ENCODE data around the gene SMIM20. TPM values are rescaled to one million over a fixed set of nuclear protein-coding genes. Genes with fewer than 3 reads are reported as not detected.

SMIM20 gene
- total RNA-seq, 2 donors from 2014 or later: 0.99 to 21.5 TPM

GRCh38 chr4:25879091-25879584, 34.9 kb upstream of the SMIM20 start:
- peaks cover 2% of the 10 kb centered on the region for H3K4me1 ChIP-seq
- no peaks in the 10 kb centered on the region for H3K27me3 ChIP-seq
- no peak overlapping the region for H3K4me3 ChIP-seq
- H3K27ac ChIP-seq: no peak overlapping the region
- DNase-seq (no peak), ATAC-seq (no peak)
- intact Hi-C loops (cut with DNase I): no loop called here
- WGBS, 2 donors: 74 to 83% methylated on average over 9 of the region's 9 CpGs
- H3K36me3 ChIP-seq (replicated peaks in 1 of 2; ENCODE audit: insufficient read depth in 1 of 2, low read depth in 2 of 2): no peaks in the 10 kb centered on the region
- no peak for TF ChIP-seq POLR2A (IDR thresholded peaks at IDR 0.05)
- TF ChIP-seq, protein P1, sequence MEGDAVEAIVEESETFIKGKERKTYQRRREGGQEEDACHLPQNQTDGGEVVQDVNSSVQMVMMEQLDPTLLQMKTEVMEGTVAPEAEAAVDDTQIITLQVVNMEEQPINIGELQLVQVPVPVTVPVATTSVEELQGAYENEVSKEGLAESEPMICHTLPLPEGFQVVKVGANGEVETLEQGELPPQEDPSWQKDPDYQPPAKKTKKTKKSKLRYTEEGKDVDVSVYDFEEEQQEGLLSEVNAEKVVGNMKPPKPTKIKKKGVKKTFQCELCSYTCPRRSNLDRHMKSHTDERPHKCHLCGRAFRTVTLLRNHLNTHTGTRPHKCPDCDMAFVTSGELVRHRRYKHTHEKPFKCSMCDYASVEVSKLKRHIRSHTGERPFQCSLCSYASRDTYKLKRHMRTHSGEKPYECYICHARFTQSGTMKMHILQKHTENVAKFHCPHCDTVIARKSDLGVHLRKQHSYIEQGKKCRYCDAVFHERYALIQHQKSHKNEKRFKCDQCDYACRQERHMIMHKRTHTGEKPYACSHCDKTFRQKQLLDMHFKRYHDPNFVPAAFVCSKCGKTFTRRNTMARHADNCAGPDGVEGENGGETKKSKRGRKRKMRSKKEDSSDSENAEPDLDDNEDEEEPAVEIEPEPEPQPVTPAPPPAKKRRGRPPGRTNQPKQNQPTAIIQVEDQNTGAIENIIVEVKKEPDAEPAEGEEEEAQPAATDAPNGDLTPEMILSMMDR (IDR thresholded peaks at IDR 0.05): no peak
- H3K9me3 ChIP-seq: no peaks in the 10 kb centered on the region

DNA sequence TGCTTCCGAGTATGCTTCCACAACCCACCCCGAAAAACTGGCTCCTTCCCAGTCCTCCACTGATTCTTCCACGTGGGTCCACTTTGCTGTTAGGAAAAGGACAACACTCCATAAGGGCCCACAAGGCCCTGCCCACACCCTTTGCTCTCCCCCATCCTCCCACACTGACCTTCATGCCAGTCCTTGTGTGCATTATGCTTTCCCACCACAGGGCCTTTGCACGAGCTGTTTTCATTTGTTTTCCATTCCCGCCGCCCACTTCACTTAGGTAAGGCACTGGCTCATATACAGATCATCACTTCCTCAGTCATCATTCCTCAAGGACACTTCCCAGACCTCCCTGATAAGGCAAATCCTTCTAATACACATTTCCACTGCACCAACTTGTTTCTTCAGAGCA, 34.4 kb upstream of the SMIM20 start:
- intact Hi-C loops (cut with DNase I): no loop called here
- no peak for TF ChIP-seq POLR2A (IDR thresholded peaks at IDR 0.05)
- TF ChIP-seq, protein P1 (IDR thresholded peaks at IDR 0.05): no peak
- ATAC-seq: no peak
- no peaks in the 10 kb centered on the region for H3K4me1 ChIP-seq
- H3K4me3 ChIP-seq: no peak overlapping the region
- no peak for DNase-seq
- no peaks in the 10 kb centered on the region for H3K9me3 ChIP-seq
- H3K27ac ChIP-seq: no peak overlapping the region
- no peaks in the 10 kb centered on the region for H3K36me3 ChIP-seq (replicated peaks in 1 of 2; ENCODE audit: insufficient read depth in 1 of 2, low read depth in 2 of 2)
- H3K27me3 ChIP-seq: no peaks in the 10 kb centered on the region
- 93 to 96% methylated on average over 6 of the region's 6 CpGs for WGBS, 2 donors

GRCh38 chr4:25879991-25880651, 33.9 kb upstream of the SMIM20 start:
- H3K36me3 ChIP-seq (replicated peaks in 1 of 2; ENCODE audit: insufficient read depth in 1 of 2, low read depth in 2 of 2): no peaks in the 10 kb centered on the region
- no peak for ATAC-seq
- H3K27me3 ChIP-seq: no peaks in the 10 kb centered on the region
- intact Hi-C loops (cut with DNase I): no loop called here
- no peak for DNase-seq
- H3K4me1 ChIP-seq: no peaks in the 10 kb centered on the region
- no peak overlapping the region for H3K4me3 ChIP-seq
- H3K27ac ChIP-seq: no peak overlapping the region
- no peak for TF ChIP-seq POLR2A (IDR thresholded peaks at IDR 0.05)
- TF ChIP-seq, protein P1 (IDR thresholded peaks at IDR 0.05): no peak
- 71 to 76% methylated on average over 7 of the region's 7 CpGs for WGBS, 2 donors
- H3K9me3 ChIP-seq: no peaks in the 10 kb centered on the region

- ATAC-seq: no peak
- DNase-seq: no peak
- TF ChIP-seq, protein P1 (IDR thresholded peaks at IDR 0.05): no peak
- no peak for TF ChIP-seq POLR2A (IDR thresholded peaks at IDR 0.05)
Measured at GRCh38 chr4:25881193-25881592, 32.8 kb upstream of the SMIM20 start.

DNA sequence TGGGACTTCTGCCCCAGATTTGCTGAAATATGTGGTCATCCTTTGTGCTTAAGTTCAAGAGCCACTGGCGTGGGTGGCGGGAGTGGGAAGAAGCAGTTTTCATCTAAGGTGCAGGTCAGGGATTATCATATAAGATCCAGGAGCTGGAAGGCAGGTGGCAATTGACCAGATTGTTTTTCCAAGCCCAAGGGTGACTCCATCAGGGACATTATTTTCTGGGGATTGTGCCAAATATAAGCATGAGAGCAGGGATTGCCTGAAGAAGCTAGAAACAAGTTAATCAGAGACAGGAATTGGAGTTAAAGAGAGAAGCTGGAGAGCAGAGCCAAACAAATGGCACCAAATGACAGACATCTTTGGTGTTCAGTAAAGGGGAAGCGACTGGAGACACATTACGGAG, 31.8 kb upstream of the SMIM20 start:
- no peak for ATAC-seq

More at GRCh38 chr4:25881193-25881592, 32.8 kb upstream of the SMIM20 start:
- H3K27ac ChIP-seq: no peak overlapping the region
- H3K36me3 ChIP-seq (replicated peaks in 1 of 2; ENCODE audit: insufficient read depth in 1 of 2, low read depth in 2 of 2): no peaks in the 10 kb centered on the region
- no peak overlapping the region for H3K4me3 ChIP-seq
- no peaks in the 10 kb centered on the region for H3K27me3 ChIP-seq
- H3K9me3 ChIP-seq: no peaks in the 10 kb centered on the region
- intact Hi-C loops (cut with DNase I): no loop called here
- no peaks in the 10 kb centered on the region for H3K4me1 ChIP-seq
- 78 to 93% methylated on average over 4 of the region's 4 CpGs for WGBS, 2 donors

More for the DNA sequence above, 31.8 kb upstream of the SMIM20 start:
- Histone ChIP-seq H3K36me3 (replicated peaks in 1 of 2; ENCODE audit: insufficient read depth in 1 of 2, low read depth in 2 of 2) (no peaks in the 10 kb centered on the region), H3K27me3 (no peaks in the 10 kb centered on the region), H3K9me3 (no peaks in the 10 kb centered on the region), H3K4me3 (no peak overlapping the region), H3K4me1 (no peaks in the 10 kb centered on the region), H3K27ac (no peak overlapping the region)
- DNase-seq: no peak
- WGBS, 2 donors: 87 to 94% methylated on average over 4 of the region's 4 CpGs
- TF ChIP-seq POLR2A (IDR thresholded peaks at IDR 0.05): no peak
- TF ChIP-seq, protein P1 (IDR thresholded peaks at IDR 0.05): no peak
- intact Hi-C loops (cut with DNase I): no loop called here

All from body of pancreas (tissue), 4 donors.